ENCODE data around the gene FIG4.
"Not testable (repeated sequence)": the region's sequence is repeated elsewhere in the genome, so short reads cannot be mapped to it uniquely, and the experiment has no call there.

Gene FIG4

GRCh38 chr6:109795994-109796555, 105.0 kb downstream of the FIG4 start:
- no peak for DNase-seq (ENCODE audit: low spot score)

- no peak for DNase-seq (ENCODE audit: low spot score)
Measured at GRCh38 chr6:109799129-109799528, 108.0 kb downstream of the FIG4 start.

- DNase-seq (ENCODE audit: low spot score): no peak
Measured at GRCh38 chr6:109799664-109800063, 108.6 kb downstream of the FIG4 start.

- no peak for DNase-seq (ENCODE audit: low spot score)
Measured at GRCh38 chr6:109800771-109801170, 109.7 kb downstream of the FIG4 start.

GRCh38 chr6:109801794-109802193, 110.7 kb downstream of the FIG4 start:
- no peak for DNase-seq (ENCODE audit: low spot score)

- no peak for DNase-seq (ENCODE audit: low spot score)
Measured at GRCh38 chr6:109804020-109804419, 112.9 kb downstream of the FIG4 start.

- no peak for DNase-seq (ENCODE audit: low spot score)
Measured at GRCh38 chr6:109807881-109808280, 116.8 kb downstream of the FIG4 start.

GRCh38 chr6:109808837-109809236, 117.7 kb downstream of the FIG4 start:
- no peak for DNase-seq (ENCODE audit: low spot score)

- no peak for DNase-seq (ENCODE audit: low spot score)
Measured at GRCh38 chr6:109815054-109815453, 124.0 kb downstream of the FIG4 start.

GRCh38 chr6:109816452-109817374, 125.6 kb downstream of the FIG4 start:
- DNase-seq (ENCODE audit: low spot score): no peak

- no peak for DNase-seq (ENCODE audit: low spot score)
Measured at GRCh38 chr6:109820706-109821350, 129.7 kb downstream of the FIG4 start.

- no peak for DNase-seq (ENCODE audit: low spot score)
Measured at GRCh38 chr6:109821428-109821827, 130.3 kb downstream of the FIG4 start.

- no peak for DNase-seq (ENCODE audit: low spot score)
Measured at GRCh38 chr6:109824105-109824504, 133.0 kb downstream of the FIG4 start.

- DNase-seq (ENCODE audit: low spot score): no peak
Measured at GRCh38 chr6:109826551-109826950, 135.5 kb downstream of the FIG4 start.

- not testable (repeated sequence) for DNase-seq (ENCODE audit: low spot score)
Measured at GRCh38 chr6:109831352-109831751, 140.3 kb downstream of the FIG4 start.

- no peak for DNase-seq (ENCODE audit: low spot score)
Measured at GRCh38 chr6:109834131-109834530, 143.0 kb downstream of the FIG4 start.

GRCh38 chr6:109834595-109835437, 143.7 kb downstream of the FIG4 start:
- no peak for DNase-seq (ENCODE audit: low spot score)

GRCh38 chr6:109840034-109840433, 148.9 kb downstream of the FIG4 start:
- no peak for DNase-seq (ENCODE audit: low spot score)

- no peak for DNase-seq (ENCODE audit: low spot score)
Measured at GRCh38 chr6:109840796-109841195, 149.7 kb downstream of the FIG4 start.

GRCh38 chr6:109841869-109842268, 150.8 kb downstream of the FIG4 start:
- no peak for DNase-seq (ENCODE audit: low spot score)

- DNase-seq (ENCODE audit: low spot score): no peak
Measured at GRCh38 chr6:109852713-109853112, 161.6 kb downstream of the FIG4 start.

- no peak for DNase-seq (ENCODE audit: low spot score)
Measured at GRCh38 chr6:109853426-109853825, 162.3 kb downstream of the FIG4 start.
